ENCODE results near the gene MAPK8. TPM values are rescaled to one million over a fixed set of nuclear protein-coding genes. Genes with fewer than 3 reads are reported as not detected.

Gene MAPK8
- total RNA-seq, 2 donors from 2014 or later = 32.3 to 43.3 TPM

DNA sequence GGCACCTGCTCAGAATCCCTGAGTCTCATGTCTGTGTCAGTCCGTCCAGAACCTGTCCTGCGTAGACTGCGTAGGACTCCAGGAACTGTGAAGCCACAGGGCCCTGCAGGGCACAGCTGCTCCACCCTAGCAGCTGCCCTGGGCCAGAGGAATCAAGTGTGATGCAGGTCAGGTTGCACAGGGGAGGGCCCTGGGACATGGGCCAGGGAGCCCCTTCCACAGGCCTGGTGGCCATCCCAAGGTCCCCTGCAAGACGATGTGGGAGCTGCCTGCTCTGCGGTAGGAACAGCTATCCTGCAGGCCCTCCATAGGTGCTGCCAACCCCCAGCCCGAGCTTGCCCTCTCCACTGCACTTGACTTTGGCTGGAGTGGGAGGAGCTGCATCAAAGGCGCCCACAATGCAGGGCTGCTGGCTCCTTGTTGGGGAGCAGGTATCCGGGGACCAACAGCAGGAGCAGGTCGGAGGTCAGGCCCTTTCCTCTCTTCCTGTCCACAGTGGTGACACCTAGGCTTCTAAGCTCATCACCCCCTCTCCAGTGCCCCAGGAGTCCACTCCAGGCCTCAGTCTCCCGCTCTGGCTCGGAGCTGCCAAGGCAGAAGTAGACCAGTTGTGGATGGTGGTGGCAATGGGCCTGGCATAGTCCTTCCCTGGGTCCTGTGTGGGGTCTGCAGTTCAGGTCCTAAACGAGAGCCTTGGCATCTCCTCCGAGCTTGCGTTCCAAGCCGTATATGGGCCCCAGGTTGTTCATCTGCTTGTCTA is 149.1 kb downstream of the MAPK8 start:
- intact Hi-C loops (cut with DNase I) = no loop called here
- Histone ChIP-seq H3K9me3 (no peaks in the 10 kb centered on the region), H3K9ac (ENCODE audit: low read depth in 2 of 2, low read length in 2 of 2) (no peak overlapping the region), H3K36me3 (no peaks in the 10 kb centered on the region), H3K4me1 (no peaks in the 10 kb centered on the region), H3K27me3 (no peaks in the 10 kb centered on the region), H3K4me3 (no peak overlapping the region), H3K27ac (no peak overlapping the region)
- TF ChIP-seq, protein P1, sequence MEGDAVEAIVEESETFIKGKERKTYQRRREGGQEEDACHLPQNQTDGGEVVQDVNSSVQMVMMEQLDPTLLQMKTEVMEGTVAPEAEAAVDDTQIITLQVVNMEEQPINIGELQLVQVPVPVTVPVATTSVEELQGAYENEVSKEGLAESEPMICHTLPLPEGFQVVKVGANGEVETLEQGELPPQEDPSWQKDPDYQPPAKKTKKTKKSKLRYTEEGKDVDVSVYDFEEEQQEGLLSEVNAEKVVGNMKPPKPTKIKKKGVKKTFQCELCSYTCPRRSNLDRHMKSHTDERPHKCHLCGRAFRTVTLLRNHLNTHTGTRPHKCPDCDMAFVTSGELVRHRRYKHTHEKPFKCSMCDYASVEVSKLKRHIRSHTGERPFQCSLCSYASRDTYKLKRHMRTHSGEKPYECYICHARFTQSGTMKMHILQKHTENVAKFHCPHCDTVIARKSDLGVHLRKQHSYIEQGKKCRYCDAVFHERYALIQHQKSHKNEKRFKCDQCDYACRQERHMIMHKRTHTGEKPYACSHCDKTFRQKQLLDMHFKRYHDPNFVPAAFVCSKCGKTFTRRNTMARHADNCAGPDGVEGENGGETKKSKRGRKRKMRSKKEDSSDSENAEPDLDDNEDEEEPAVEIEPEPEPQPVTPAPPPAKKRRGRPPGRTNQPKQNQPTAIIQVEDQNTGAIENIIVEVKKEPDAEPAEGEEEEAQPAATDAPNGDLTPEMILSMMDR (IDR thresholded peaks at IDR 0.05) = no peak
- DNase-seq = peak; percentile 11

DNA sequence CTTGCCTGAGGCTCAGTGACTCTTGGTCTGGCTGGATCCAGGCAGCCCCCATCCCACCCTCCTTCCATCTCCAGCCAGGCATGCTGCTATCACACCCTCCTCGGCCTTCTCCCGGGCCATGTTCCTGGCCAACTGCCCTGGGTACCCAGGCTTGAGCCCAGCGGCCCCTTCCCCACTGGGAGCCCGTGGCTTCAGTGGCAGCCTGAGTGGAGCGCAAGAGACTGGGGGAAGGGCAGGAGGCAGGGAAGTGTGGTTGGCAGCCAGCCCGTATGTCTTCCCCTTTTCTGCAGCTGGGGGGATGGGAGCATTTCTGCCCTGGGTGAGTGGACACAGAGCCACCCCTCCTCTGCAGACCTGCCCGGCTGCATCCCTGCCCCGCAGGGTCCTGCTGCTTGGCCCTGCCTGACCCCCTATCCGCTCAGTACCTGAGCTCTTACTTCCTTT is 149.9 kb downstream of the MAPK8 start:
- intact Hi-C loops (cut with DNase I) = no loop called here
- H3K9ac ChIP-seq (ENCODE audit: low read depth in 2 of 2, low read length in 2 of 2) = no peak overlapping the region
- no peaks in the 10 kb centered on the region for H3K27me3 ChIP-seq
- no peaks in the 10 kb centered on the region for H3K36me3 ChIP-seq
- DNase-seq = peak; percentile 30
- H3K9me3 ChIP-seq = no peaks in the 10 kb centered on the region
- no peaks in the 10 kb centered on the region for H3K4me1 ChIP-seq
- H3K4me3 ChIP-seq = no peak overlapping the region
- TF ChIP-seq, protein P1 (IDR thresholded peaks at IDR 0.05) = no peak
- H3K27ac ChIP-seq = no peak overlapping the region

DNA sequence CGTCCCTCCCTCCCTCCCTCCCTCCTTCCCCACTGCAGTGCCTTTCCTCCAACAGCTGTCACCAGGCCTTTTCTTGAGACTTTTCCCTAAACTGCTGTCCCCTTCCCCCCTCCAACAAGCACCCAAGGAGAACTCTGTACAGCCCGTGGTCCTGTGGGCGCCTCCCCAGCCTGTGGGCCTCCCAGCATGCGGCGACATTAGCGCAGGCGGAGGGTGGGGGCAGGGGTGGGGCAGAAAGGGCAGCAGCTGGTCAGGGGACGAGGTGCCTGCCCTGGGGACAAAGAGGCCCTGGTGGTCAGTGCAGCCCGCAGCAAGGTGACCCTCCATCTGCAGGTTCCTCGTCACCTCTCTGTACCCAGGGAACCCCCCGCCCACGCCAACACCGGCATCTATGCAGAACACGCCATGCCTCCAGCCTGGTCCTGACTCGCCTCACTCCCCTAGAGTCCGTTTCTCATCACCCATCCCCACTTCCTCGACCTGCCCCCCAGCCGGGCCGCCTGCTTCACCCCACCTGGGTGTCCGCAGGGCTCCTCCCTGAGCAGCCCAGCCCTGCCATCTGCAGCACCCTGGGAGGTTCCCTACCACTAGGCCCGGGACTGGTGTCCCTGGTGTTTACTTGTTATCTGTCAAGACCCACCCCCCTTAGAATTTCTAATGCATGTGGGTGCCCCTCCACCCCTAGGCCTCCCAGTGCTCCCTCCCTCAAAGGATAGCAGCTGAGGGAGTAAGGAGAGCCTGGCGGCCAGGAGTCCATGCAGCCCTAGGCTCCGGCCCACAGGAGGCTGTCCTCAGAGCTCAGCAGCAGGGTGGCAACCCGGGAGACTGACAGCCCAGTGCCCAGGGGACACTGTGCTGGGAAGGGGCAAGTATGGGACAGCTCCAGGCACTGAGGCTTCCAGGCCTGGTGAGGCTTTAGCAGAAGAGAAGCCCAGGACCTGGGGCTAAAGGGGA is 150.6 kb downstream of the MAPK8 start:
- no peaks in the 10 kb centered on the region for H3K4me1 ChIP-seq
- no peaks in the 10 kb centered on the region for H3K27me3 ChIP-seq
- no peaks in the 10 kb centered on the region for H3K36me3 ChIP-seq
- no peak overlapping the region for H3K9ac ChIP-seq (ENCODE audit: low read depth in 2 of 2, low read length in 2 of 2)
- H3K27ac ChIP-seq = no peak overlapping the region
- intact Hi-C loops (cut with DNase I) = no loop called here
- H3K9me3 ChIP-seq = no peaks in the 10 kb centered on the region
- DNase-seq = peak; percentile 15
- TF ChIP-seq, protein P1 (IDR thresholded peaks at IDR 0.05) = no peak
- no peak overlapping the region for H3K4me3 ChIP-seq

DNA sequence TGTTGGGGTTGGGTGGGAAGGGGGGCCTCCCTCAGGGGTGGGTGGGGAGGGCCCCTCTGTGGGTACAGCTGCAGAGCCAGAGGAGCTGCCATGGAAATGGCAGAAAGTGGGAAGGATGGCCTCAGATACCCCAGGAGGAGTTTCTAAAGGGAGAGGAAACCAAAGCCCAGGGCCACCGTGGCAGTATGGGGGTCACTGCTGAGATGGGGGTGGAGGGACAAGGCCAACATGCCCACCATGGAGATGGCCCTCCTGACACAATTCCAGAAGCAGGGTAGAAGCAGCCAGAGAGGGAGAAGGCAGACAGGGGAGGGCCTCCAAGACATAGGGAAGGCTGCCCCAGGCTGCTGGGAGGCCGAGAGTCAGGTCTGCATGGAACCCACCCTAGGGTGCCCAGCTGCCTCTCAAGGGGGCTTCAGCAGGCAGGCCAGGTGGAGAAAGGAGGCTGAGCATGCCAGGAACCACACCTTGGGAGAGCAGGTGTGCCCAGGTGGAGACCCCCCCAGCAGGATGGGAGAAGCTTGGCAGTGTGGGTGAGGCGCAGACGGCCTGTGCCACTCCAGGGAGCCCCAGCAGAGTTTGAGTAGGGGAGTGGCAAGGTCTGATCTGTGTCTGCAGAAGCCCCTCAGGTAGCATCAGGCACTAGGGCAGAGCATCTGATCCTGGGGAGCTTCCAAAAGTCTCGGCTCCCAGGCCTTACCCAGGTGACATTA is 151.6 kb downstream of the MAPK8 start:
- TF ChIP-seq, protein P1 (IDR thresholded peaks at IDR 0.05) = no peak
- H3K36me3 ChIP-seq = no peaks in the 10 kb centered on the region
- no peak overlapping the region for H3K27ac ChIP-seq
- DNase-seq = peak; percentile 13
- intact Hi-C loops (cut with DNase I) = no loop called here
- H3K9me3 ChIP-seq = no peaks in the 10 kb centered on the region
- no peaks in the 10 kb centered on the region for H3K27me3 ChIP-seq
- no peak overlapping the region for H3K9ac ChIP-seq (ENCODE audit: low read depth in 2 of 2, low read length in 2 of 2)
- no peaks in the 10 kb centered on the region for H3K4me1 ChIP-seq
- H3K4me3 ChIP-seq = no peak overlapping the region

DNA sequence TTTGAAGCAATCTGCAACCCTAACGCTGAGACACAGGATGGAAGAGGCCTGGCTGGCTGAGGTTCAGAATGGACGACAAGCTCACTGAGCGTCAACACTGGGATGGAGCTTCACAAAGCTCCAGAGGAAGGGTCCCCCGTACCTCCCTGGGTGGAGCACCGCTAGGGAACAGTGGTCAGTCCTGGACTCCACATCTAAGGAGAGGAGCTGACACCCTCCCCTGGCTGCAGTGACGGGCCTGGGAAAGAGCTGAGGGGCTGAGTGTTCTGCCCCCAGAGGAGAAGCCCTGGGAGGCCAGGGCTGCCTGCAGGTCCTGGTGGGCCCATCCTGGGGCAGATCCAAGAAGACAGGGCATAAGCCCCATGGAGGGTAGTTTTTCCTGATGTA is 152.2 kb downstream of the MAPK8 start:
- Histone ChIP-seq H3K4me3 (no peak overlapping the region), H3K4me1 (no peaks in the 10 kb centered on the region), H3K9me3 (no peaks in the 10 kb centered on the region), H3K27ac (no peak overlapping the region), H3K27me3 (no peaks in the 10 kb centered on the region), H3K9ac (ENCODE audit: low read depth in 2 of 2, low read length in 2 of 2) (no peak overlapping the region), H3K36me3 (no peaks in the 10 kb centered on the region)
- intact Hi-C loops (cut with DNase I) = no loop called here
- TF ChIP-seq, protein P1 (IDR thresholded peaks at IDR 0.05) = no peak
- peak; percentile 7 for DNase-seq
